ENCODE measurements around the gene DISP2. TPM values are rescaled to one million over a fixed set of nuclear protein-coding genes. Genes with fewer than 3 reads are reported as not detected.

The DISP2 gene
- total and polyA plus RNA-seq, 2 of the 8 experiments (the other 6 are each of a cell fraction or from before 2014, with no cell fraction given), result 0.45 to 1.2 TPM

GRCh38 chr15:40367686-40368611, 9.9 kb downstream of the DISP2 start (continued):
- TF ChIP-seq POLR2AphosphoS5 (IDR thresholded peaks at IDR 0.05; ENCODE audit: low read depth, low read length) (no peak), CREB1 (IDR thresholded peaks at IDR 0.05) (peak; percentile 95), FOSL1 (IDR thresholded peaks at IDR 0.05; ENCODE audit: insufficient read depth, low read depth, low read length) (no peak), KDM4A (IDR thresholded peaks at IDR 0.05; ENCODE audit: low read depth, low read length, severe bottlenecking) (peak; percentile 89), JUN (IDR thresholded peaks at IDR 0.05; ENCODE audit: low read depth, low read length) (no peak), SIX5 (IDR thresholded peaks at IDR 0.05; ENCODE audit: low read depth, low read length) (no peak), SAP30 (IDR thresholded peaks at IDR 0.05; ENCODE audit: insufficient read depth, insufficient replicate concordance, low read length) (no peak), EGR1 (IDR thresholded peaks at IDR 0.05; ENCODE audit: borderline replicate concordance, low read depth, low read length) (peak; percentile 94), ASH2L (IDR thresholded peaks at IDR 0.05; ENCODE audit: low read length) (no peak), ATF3 (IDR thresholded peaks at IDR 0.05; ENCODE audit: insufficient read depth, low read depth, low read length) (peak; percentile 61; the same call in 1 of the 2 replicates), HDAC2 (IDR thresholded peaks at IDR 0.05; ENCODE audit: borderline replicate concordance in 1 of 2, low read depth in 2 of 2, low read length in 2 of 2) (peak in 1 of 2 experiments; percentile 89; a peak in 1 of 4 replicates), CEBPB (IDR thresholded peaks at IDR 0.05; ENCODE audit: low read depth, low read length) (no peak), KDM1A (IDR thresholded peaks at IDR 0.05; ENCODE audit: borderline replicate concordance, low read length) (no peak), SUZ12 (IDR thresholded peaks at IDR 0.05; ENCODE audit: low read length) (no peak), SP4 (IDR thresholded peaks at IDR 0.05; ENCODE audit: low read length) (no peak), RFX5 (IDR thresholded peaks at IDR 0.05; ENCODE audit: borderline replicate concordance, low read depth, low read length) (no peak), JUND (IDR thresholded peaks at IDR 0.05; ENCODE audit: low read length) (no peak), SRF (IDR thresholded peaks at IDR 0.05; ENCODE audit: low read depth, low read length) (peak; percentile 64), TBP (IDR thresholded peaks at IDR 0.05; ENCODE audit: low read depth, low read length) (peak; percentile 55; the same call in 1 of the 2 replicates), CBX5 (IDR thresholded peaks at IDR 0.05; ENCODE audit: low read depth, low read length) (no peak), POLR2A (IDR thresholded peaks at IDR 0.05; ENCODE audit: control extremely low read depth in 1 of 2, low read depth in 2 of 2, low read length in 2 of 2) (no peak), GABPA (IDR thresholded peaks at IDR 0.05; ENCODE audit: borderline replicate concordance, insufficient read depth, low read length) (peak; percentile 57; the same call in 1 of the 2 replicates), HDAC6 (IDR thresholded peaks at IDR 0.05; ENCODE audit: low read depth, low read length) (no peak)
- TF ChIP-seq, protein P1, sequence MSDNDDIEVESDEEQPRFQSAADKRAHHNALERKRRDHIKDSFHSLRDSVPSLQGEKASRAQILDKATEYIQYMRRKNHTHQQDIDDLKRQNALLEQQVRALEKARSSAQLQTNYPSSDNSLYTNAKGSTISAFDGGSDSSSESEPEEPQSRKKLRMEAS (IDR thresholded peaks at IDR 0.05), result peak; percentile 99

All from H1 (cell line).